ENCODE measurements around the gene CARMIL1. TPM values are rescaled to one million over a fixed set of nuclear protein-coding genes. Genes with fewer than 3 reads are reported as not detected.

Gene CARMIL1
- total RNA-seq, 4 donors from 2014 or later = 13.9 to 47.6 (median 30.4) TPM

DNA sequence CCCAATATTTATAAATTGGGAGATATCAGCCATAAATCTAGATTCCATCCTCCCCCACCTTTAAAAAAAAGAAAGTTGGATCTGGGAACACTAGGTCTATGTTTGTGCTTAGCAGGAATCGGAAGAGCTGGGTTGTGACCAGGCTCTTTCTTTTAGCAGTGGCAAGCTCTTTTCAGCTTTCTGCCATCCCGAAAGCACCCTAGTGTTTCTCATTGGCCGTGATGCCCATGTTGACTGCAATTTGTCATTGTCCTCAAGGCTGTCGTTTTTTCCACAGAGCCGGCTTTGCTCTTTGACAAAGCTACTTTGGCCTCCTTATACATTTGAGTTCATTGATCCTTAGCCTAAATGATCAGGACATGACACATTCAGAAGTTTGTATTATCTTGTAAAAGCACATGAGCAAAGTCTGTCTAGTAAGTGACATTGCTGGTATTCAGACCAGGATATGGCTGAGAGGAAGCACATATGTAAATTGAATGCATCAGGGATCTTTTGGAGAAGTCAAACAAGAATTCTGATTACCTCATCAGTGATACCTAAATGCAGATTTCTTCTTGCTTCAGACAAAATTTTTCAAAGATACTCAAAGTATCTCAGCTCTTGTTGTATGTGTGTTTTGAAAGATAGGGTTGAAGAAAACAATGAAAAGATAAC, 50.1 kb downstream of the CARMIL1 start:
- no peak for TF ChIP-seq CTCF (IDR thresholded peaks at IDR 0.05; ENCODE audit: low read depth)

GRCh38 chr6:25329982-25330381, 50.8 kb downstream of the CARMIL1 start:
- TF ChIP-seq CTCF (IDR thresholded peaks at IDR 0.05; ENCODE audit: low read depth) = no peak

DNA sequence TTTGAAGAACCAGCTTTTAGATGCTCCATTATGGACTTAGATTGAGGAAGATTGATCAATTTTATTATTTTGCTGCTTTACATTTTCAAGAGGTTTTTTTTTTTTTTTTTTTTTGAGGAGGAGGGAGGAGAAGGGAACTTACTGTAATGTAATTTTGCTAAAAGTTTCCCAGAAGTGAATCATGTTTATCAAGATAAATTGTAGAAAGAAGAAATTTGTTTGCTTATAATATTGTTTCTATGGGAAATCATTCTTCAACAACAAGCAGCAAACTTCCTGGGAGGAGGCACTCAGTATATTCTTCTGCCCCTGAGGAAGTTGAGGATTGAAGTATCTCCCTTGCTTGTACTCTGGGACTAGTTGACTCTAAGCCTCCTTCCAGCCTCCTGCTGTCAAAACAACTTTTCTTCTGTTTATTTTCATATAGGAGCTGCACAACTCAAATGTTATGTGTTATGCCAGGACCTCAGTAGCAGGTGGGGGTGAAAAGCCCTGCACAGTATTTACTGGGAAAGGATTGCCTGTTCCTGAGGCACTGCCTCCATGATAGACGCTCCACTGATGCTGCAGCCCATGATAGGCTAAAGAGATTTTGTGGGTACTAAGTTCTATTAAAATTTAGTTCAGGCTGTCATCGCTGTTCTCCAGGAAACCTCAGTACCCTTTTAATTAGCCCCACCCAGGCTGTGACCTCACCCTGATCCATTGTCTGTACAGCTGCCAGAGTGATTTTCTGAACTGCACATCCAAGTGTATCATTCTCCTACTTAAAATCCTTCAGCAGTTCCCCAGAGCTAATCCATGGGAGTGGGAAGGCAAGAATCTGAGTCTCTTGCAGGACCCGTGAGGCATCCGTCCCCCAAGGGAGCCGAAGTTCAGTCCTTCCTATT, 51.9 kb downstream of the CARMIL1 start:
- no peak for TF ChIP-seq CTCF (IDR thresholded peaks at IDR 0.05; ENCODE audit: low read depth)

- no peak for TF ChIP-seq CTCF (IDR thresholded peaks at IDR 0.05; ENCODE audit: low read depth)
These were observed 53.0 kb downstream of the CARMIL1 start for GRCh38 chr6:25332165-25332564.

DNA sequence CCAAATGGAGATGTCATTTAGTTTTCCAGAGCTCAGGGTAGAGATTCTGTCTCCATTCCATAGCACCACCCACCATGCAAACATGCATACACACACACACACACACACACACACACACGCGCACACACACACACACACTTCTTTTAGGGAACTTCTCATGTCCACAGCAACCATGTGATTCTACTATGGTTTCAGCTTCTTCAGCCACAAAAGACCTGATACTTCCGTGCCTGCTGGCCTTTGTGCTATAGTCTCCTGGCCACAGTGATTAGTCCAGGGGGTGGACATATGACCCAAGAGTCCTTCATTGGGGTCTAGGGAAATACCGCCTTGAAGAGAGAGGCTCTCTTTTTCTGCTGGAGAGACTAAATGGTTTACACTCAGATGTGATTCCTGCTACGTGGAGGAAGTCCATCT, 53.5 kb downstream of the CARMIL1 start:
- TF ChIP-seq CTCF (IDR thresholded peaks at IDR 0.05; ENCODE audit: low read depth) = no peak

GRCh38 chr6:25333471-25333870, 54.3 kb downstream of the CARMIL1 start:
- TF ChIP-seq CTCF (IDR thresholded peaks at IDR 0.05; ENCODE audit: low read depth) = no peak

DNA sequence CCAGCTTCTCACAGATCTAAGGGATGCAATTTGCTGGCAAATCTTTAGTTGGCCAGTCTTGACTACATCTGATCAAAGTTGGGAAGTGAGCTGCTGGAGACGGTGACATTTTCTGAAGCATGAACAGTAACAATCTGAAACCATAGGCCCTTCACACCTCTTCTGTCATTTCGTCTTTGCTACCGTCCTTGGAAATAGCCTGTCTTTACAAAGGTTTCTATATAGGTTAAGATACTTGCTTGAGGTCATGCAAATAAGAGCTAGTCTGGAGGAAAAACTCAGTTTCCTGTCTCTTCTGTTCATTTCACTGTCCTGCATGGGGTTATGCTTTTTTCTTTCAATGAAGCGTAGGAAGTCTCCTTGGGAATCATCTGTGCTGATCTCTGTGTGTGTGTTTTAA, 55.6 kb downstream of the CARMIL1 start:
- TF ChIP-seq CTCF (IDR thresholded peaks at IDR 0.05; ENCODE audit: low read depth) = no peak

Measured in subcutaneous adipose tissue (tissue), 4 donors.